Mucosa of stomach (tissue), 1 donor: ENCODE results near the gene INSL3.
"Not testable (repeated sequence)": the region's sequence is repeated elsewhere in the genome, so short reads cannot be mapped to it uniquely, and the experiment has no call there.

Source experiments
- H3K27me3 ChIP-seq: one replicate; pipeline ENCODE4 v1.7.0; 2013; ENCODE audit warnings: mild to moderate bottlenecking, low read length; ENCODE audit not compliant: control insufficient read depth, insufficient read depth
- H3K36me3 ChIP-seq: one replicate; pipeline ENCODE4 v1.7.0; 2013; ENCODE audit warnings: low read length; ENCODE audit not compliant: control insufficient read depth, insufficient read depth
- H3K4me1 ChIP-seq: one replicate; pipeline ENCODE4 v1.7.0; 2013; ENCODE audit warnings: mild to moderate bottlenecking, low read length; ENCODE audit not compliant: control insufficient read depth, insufficient read depth
- H3K4me3 ChIP-seq: one replicate; pipeline ENCODE4 v1.7.0; 2013; ENCODE audit warnings: low read length
- H3K9ac ChIP-seq: one replicate; pipeline ENCODE4 v1.7.0; 2013; ENCODE audit warnings: mild to moderate bottlenecking, low read length, moderate library complexity
- H3K9me3 ChIP-seq: one replicate; pipeline ENCODE4 v1.7.0; 2013; ENCODE audit warnings: mild to moderate bottlenecking, low read length, moderate library complexity; ENCODE audit not compliant: control insufficient read depth
- donor health status: Pancreatic carcinoma.

Gene INSL3

DNA sequence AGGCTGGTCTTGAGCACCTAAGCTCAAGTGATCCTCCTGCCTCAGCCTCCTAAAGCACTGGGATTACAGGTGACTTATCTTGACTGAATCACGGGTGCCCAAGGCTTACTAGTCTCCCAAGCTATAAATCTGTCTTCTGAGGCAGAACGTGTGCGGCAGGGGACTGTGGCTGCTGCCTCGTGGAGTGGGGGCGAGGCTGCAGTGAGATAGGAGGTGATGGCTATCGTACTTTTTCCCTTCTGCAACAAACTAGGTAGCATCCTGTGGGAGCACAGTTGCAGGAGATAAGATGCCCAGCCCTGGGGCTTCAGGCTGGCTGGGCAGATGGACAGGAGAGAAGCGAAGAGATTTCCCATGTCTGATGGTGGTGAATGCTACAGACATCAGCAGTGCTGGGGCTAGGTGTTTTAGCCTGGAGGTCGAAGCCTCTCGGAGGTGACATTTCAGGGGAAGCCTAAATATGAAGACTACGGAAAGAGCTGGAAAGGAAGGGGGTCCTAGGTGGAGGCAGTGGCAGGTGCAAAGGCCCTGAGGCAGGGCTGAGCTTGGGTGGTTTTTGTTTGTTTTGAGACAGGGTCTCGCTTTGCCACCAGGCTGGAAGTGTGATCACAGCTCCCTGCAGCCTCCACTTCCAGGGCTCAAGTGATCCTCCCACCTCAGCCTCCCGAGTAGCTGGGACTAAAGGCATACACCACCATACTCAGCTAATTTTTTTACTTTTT is 19.0 kb downstream of the INSL3 start:
- Histone ChIP-seq H3K9me3 (no peaks in the 10 kb centered on the region), H3K9ac (no peak overlapping the region), H3K4me3 (no peak overlapping the region), H3K27me3 (no peaks in the 10 kb centered on the region), H3K36me3 (no peaks in the 10 kb centered on the region), H3K4me1 (peaks cover 49% of the 10 kb centered on the region)

DNA sequence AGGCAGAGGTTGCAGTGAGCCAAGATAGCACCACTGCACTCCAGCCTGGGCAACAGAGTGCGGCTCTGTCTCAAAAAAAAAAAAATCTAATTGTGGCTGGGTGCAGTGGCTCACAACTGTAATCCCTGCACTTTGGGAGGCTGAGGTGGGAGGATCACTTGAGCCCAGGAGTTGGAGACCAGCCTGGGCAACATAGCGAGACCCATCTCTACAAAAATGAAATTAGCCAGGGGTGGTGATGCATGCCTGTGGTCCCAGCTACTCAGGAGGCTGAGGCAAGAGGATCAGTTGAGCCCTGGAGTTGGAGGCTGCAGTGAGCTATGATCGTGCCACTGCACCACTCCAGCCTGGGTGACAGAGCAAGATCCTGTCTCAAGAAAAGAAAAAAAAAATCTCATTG is 22.7 kb downstream of the INSL3 start:
- H3K4me3 ChIP-seq, H3K9me3 ChIP-seq, H3K9ac ChIP-seq, H3K36me3 ChIP-seq: not testable (repeated sequence)
- Histone ChIP-seq H3K27me3 (peaks cover 10% of the 10 kb centered on the region), H3K4me1 (peaks cover 65% of the 10 kb centered on the region)

DNA sequence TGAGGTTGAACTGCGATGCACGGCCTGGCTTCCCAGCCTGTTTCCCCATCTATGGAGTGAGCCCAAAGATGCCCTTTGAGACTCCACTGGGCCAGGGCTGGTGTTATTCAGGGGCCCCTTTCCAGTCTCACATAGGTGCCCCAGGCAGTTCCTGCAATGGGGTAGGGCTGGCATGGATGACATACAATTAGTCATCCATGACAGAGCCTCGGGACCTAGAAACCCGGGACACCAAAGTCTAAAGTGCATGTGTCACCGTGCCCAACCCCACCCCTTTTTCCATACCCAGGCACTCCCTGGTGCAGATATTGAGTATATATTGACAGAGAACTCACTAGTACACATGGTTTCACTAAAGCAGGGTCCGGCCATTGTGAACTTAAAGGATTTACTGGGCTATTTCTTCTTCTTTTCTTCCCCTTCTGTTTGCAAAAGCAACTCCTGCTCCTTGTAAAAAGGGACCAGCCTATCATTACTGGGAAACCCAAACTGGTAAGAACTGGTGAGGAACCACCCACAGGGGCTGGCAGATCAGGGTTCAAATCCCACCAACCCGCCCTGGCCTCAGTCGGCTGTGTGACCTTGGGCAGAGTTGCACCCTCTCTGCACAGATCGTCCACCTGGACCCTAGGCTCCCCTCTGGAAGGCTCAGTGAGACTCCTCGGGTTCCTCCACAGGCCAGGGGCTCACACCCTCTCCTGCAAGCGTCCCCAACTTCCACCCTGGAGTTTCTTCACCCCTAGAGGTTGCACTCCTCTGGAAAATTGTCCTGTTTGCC is 23.7 kb downstream of the INSL3 start:
- H3K4me1 ChIP-seq: peaks cover 63% of the 10 kb centered on the region
- H3K4me3 ChIP-seq: peak overlapping the region; percentile 85
- H3K27me3 ChIP-seq: peaks cover 10% of the 10 kb centered on the region

DNA sequence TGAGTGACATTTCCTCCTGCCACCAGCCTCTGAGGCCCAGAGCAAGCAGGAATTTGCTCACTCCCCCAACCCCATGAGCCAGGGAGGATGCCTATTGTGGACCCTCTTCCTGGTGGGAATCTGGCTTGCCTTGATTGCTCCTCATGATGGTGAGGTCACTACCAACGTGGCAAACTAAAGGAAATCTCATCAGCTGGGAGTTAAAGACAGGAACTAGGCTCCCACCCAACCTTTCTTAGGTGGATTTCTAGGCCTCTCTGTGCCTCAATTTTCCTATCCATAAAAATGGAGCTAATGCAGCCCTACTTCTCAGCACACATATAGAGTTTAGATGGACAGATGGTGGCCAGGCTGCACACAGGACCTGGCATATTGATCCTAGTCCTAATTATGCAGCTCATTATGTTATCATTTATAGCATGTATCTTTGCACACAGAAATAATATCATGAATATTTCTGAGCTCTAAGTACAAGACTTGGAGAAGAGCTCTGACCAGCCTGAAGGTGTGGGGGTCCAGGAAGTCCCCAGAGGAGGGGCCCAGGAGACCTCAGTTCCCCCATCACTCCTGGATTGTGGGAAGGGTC is 24.4 kb downstream of the INSL3 start:
- Histone ChIP-seq H3K36me3 (no peaks in the 10 kb centered on the region), H3K9me3 (no peaks in the 10 kb centered on the region), H3K9ac (peak overlapping the region; percentile 98), H3K4me1 (peaks cover 60% of the 10 kb centered on the region), H3K4me3 (peak overlapping the region; percentile 85), H3K27me3 (peaks cover 10% of the 10 kb centered on the region)

More for the DNA sequence above, 23.7 kb downstream of the INSL3 start:
- Histone ChIP-seq H3K36me3 (no peaks in the 10 kb centered on the region), H3K9me3 (no peaks in the 10 kb centered on the region), H3K9ac (peak overlapping the region; percentile 98)

DNA sequence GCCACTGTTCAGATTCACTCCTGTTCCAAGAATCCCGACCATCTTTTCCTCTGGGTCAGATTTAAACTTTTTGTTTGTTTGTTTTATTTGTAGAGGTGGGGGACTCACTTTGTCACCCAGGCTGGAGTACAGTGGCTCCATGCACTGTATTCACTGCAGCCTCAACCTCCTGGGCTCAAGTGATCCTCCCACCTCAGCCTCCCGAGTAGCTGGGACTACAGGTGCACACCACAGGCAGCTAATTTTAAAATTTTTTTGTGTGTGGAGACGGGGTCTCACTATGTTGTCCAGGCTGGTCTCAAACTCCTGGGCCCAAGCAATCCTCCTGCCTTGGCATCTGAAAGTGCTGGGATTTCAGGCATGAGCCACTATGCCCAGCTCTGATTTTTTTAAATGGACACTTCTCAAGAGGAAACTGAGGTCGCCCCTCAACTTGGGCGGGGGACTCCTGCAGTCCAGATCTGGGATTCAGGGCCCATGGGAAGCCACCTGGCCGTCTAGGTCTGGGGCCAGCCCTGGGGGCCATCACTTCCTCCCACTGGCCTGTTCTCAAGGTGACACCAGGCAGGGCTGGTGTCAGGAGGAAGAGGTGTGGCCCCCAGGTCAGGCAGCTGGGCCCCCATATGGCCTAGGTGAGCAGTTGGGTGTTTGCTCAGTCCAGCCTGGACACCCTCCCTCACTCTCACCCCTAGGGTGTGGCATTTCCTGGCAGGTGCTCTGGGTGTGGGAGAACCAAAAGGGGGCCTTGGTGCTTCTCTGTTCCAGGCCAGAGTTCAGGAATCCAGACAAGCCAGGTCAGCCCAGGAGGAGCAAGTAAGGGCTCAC is 25.1 kb downstream of the INSL3 start:
- H3K4me3 ChIP-seq: peak overlapping the region; percentile 85
- H3K9ac ChIP-seq: peak overlapping the region; percentile 98
- no peaks in the 10 kb centered on the region for H3K36me3 ChIP-seq
- no peaks in the 10 kb centered on the region for H3K9me3 ChIP-seq
- peaks cover 67% of the 10 kb centered on the region for H3K4me1 ChIP-seq
- H3K27me3 ChIP-seq: peaks cover 10% of the 10 kb centered on the region

DNA sequence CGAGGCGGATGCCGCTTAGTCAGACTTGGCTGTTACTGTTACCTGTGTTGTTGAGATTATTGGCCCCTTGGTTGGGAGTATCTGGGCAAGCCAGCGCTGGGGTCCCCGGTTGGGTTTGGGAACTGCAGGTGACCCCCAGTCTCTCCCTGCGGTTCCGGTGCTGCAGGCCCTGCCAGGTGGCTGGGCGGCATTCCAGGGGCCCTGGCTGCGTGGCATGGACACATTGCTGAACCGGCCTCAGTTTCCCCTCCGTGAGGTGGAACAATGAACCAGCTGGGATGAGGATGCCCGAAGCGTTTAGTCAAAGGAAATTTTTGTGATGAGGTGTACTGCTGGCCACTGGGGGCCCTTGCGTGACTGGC is 25.8 kb downstream of the INSL3 start:
- Histone ChIP-seq H3K9me3 (no peaks in the 10 kb centered on the region), H3K4me3 (peak overlapping the region; percentile 85), H3K36me3 (no peaks in the 10 kb centered on the region), H3K9ac (peak overlapping the region; percentile 98), H3K4me1 (peaks cover 72% of the 10 kb centered on the region), H3K27me3 (peaks cover 10% of the 10 kb centered on the region)

DNA sequence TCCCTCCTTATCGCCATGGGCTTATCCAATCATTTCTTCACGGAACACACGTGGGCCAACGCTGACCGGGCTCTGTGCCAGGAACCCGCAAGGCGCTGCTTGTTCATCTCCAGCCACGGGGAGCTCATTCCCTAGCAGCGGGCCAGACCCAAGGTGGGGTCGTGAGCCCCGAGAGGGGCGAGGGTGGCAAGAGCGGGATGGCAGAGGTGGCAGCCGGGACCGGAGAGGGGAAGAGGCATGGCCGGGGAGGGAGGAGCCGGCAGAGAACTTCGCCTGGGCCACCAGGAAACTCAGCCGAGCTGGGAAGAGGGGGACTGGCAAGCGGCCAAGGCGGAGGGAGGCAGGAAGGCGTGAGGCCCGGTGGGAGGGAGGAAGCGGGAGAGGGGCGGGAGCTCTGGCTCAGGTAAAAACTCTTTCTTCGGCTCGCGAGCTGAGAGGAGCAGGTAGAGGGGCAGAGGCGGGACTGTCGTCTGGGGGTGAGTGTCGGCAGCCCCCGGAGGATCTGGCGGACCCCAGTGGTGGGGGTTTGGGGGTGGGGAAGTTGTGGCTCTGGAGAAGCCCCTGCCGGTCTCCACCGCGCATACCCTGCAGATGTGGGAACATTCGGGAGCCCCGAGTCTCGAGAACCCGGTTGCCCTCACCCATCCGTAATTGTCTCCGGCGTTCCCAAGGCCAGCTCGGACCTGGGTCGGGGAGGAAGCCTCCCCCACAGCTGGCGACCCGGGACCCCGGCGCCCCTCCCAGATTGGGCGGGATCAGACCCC is 26.4 kb downstream of the INSL3 start, which contains the start of gene B3GNT3:
TSS of gene B3GNT3 (plus strand) at position 408 of the 764 bp plus-strand sequence. CDS start 12,670 bp downstream, outside the sequence.
- peak within 1 kb of the TSS; percentile 98 for H3K9ac ChIP-seq
- H3K9me3 ChIP-seq: no peaks in the 10 kb centered on the region
- peaks cover 71% of the 10 kb centered on the region for H3K4me1 ChIP-seq
- no peaks in the 10 kb centered on the region for H3K36me3 ChIP-seq
- peaks cover 10% of the 10 kb centered on the region for H3K27me3 ChIP-seq
- H3K4me3 ChIP-seq: peak within 1 kb of the TSS; percentile 85

DNA sequence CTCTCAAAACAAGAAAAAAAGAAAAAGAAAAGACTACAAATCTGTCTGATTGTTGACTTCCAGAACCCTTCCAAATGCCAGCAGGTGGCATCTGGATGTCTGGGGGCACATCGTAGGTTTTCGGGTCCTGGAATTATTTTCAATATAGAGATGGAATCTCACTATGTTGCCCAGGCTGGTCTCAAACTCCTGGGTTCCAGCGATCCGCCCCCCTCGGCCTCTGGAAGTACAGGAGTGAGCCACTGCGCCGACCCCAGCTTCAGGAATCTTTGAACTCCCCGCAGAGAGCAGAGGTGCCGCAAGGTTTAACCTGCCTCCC is 26.9 kb downstream of the INSL3 start:
- H3K9ac ChIP-seq: peak overlapping the region; percentile 98
- peaks cover 10% of the 10 kb centered on the region for H3K27me3 ChIP-seq
- H3K36me3 ChIP-seq: no peaks in the 10 kb centered on the region
- H3K4me1 ChIP-seq: peaks cover 67% of the 10 kb centered on the region
- no peak overlapping the region for H3K4me3 ChIP-seq
- no peaks in the 10 kb centered on the region for H3K9me3 ChIP-seq

DNA sequence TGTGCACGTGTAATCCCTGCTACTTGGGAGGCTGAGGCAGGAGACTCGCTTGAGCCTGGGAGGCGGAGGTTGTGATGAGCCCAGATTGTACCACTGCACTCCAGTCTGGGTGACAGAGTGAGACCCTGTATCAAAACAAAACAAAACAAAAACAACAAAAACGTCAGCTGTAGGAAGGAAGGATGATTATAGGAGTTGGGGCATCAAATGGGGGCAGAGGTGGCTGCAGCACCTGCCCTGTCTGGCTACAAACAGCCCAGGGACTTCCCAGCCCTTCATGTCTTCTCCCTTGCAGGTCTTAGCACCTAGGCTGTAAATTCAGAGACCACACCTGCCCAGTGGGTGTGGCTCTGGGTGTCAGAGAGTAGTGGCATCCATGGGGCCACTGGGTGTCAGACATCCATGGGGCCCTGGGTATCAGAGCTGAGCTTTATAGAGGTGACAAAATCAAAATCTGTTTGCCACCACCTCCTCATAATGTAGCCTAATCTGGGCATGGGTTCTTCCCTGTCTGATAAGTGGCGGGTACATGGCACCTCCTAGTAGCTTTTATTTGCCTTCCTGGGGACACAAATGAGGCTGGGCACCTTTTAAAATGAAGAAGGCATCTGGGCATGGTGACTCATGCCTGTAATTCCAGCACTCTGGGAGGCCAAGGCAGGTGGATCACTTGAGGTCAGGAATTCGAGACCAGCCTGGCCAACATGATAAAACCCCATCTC is 31.1 kb downstream of the INSL3 start:
- Histone ChIP-seq H3K4me3 (no peak overlapping the region), H3K9me3 (no peaks in the 10 kb centered on the region), H3K27me3 (peaks cover 6% of the 10 kb centered on the region), H3K4me1 (peaks cover 35% of the 10 kb centered on the region), H3K9ac (no peak overlapping the region), H3K36me3 (no peaks in the 10 kb centered on the region)

DNA sequence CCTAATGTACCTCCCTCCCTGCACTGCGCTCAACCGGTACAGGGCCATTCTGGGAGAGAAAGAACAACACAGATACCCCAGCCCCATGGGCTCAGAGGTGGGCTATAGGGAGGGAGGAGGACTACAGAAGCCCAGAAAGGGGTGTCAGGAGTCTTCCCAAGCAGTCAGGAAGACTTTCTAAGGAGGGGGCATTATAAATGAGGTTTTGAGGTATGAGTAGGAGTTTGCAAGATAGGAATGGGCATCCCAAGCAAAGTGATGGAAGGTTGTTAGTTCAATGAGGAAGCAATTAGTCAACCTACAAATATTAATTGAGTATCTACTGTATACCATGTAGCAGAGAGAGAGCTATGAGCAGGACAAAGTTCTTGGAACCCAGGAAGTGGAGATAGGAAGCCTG is 32.7 kb downstream of the INSL3 start:
- no peaks in the 10 kb centered on the region for H3K36me3 ChIP-seq
- H3K9ac ChIP-seq: no peak overlapping the region
- no peaks in the 10 kb centered on the region for H3K9me3 ChIP-seq
- no peaks in the 10 kb centered on the region for H3K27me3 ChIP-seq
- H3K4me1 ChIP-seq: peaks cover 29% of the 10 kb centered on the region
- H3K4me3 ChIP-seq: no peak overlapping the region
